HG03064 (cell line): ENCODE results near the gene GPR35.
"Not testable (repeated sequence)": the region's sequence is repeated elsewhere in the genome, so short reads cannot be mapped to it uniquely, and the experiment has no call there.

ENCODE experiments used
- ATAC-seq: cut with Tn5 transposase; IDR thresholded peaks from one replicate; pipeline ENCODE4 v1.9.1; 2021; ENCODE audit warnings: low read depth; ENCODE audit not compliant: unreplicated experiment

Gene GPR35

GRCh38 chr2:240601831-240602160 is 23.5 kb upstream of the GPR35 start:
- ATAC-seq, result no peak

- no peak for ATAC-seq
These were observed 22.8 kb upstream of the GPR35 start for GRCh38 chr2:240602266-240603050.

GRCh38 chr2:240603081-240603835 is 22.0 kb upstream of the GPR35 start:
- no peak for ATAC-seq

GRCh38 chr2:240603846-240604245 is 21.4 kb upstream of the GPR35 start:
- no peak for ATAC-seq

- ATAC-seq, result no peak
These were observed 20.9 kb upstream of the GPR35 start for GRCh38 chr2:240604291-240604938.

- no peak for ATAC-seq
These were observed 20.2 kb upstream of the GPR35 start for GRCh38 chr2:240604939-240605716.

- ATAC-seq, result no peak
These were observed 19.2 kb upstream of the GPR35 start for GRCh38 chr2:240605867-240606743.

GRCh38 chr2:240611601-240612210 is 13.6 kb upstream of the GPR35 start:
- no peak for ATAC-seq

- ATAC-seq, result no peak
These were observed 11.5 kb upstream of the GPR35 start for GRCh38 chr2:240613781-240614180.

GRCh38 chr2:240614391-240614790 is 10.9 kb upstream of the GPR35 start:
- ATAC-seq, result no peak

GRCh38 chr2:240615396-240615795 is 9.9 kb upstream of the GPR35 start:
- no peak for ATAC-seq

GRCh38 chr2:240615820-240616547 is 9.3 kb upstream of the GPR35 start:
- no peak for ATAC-seq

GRCh38 chr2:240616860-240617666 is 8.2 kb upstream of the GPR35 start:
- not testable (repeated sequence) for ATAC-seq

- ATAC-seq, result no peak
These were observed 6.5 kb upstream of the GPR35 start for GRCh38 chr2:240618776-240619175.

GRCh38 chr2:240619506-240620148 is 5.7 kb upstream of the GPR35 start:
- ATAC-seq, result no peak

GRCh38 chr2:240620149-240620731 is 5.0 kb upstream of the GPR35 start:
- no peak for ATAC-seq

- no peak for ATAC-seq
These were observed 4.4 kb upstream of the GPR35 start for GRCh38 chr2:240620859-240621258.
